Activated CD4-positive, alpha-beta memory T cell treated with anti-CD3 and anti-CD28 coated beads for 36 hours (primary cell): ENCODE results near the gene DPYSL5. TPM values are rescaled to one million over a fixed set of nuclear protein-coding genes. Genes with fewer than 3 reads are reported as not detected.
"Not testable (repeated sequence)": the region's sequence is repeated elsewhere in the genome, so short reads cannot be mapped to it uniquely, and the experiment has no call there.

Experiments
- CTCF ChIA-PET: fragments of 350-600 bp; sonication (Branson Sonifier 250); formaldehyde crosslinking; loops from one replicate; lab custom pipeline; 2021; ENCODE audit warnings: antibody characterized with exemption, inconsistent platforms; lab: Charles Lee
- POLR2A ChIA-PET: fragments of 350-600 bp; sonication (Branson Sonifier 250); formaldehyde crosslinking; loops from one replicate; lab custom pipeline; 2021; ENCODE audit warnings: antibody characterized with exemption; lab: Charles Lee
- DNase-seq: peaks from one replicate; pipeline ENCODE4 v3.0.0-alpha.2; 2020
- H3K27ac Mint-ChIP-seq: one replicate; pipeline ENCODE4 v1.8.0; 2021; ENCODE audit warnings: mixed read lengths
- H3K27me3 Mint-ChIP-seq: one replicate; pipeline ENCODE4 v1.8.0; 2021; ENCODE audit warnings: mixed read lengths
- H3K36me3 Mint-ChIP-seq: one replicate; pipeline ENCODE4 v1.8.0; 2021; ENCODE audit warnings: mixed read lengths
- H3K4me1 Mint-ChIP-seq: one replicate; pipeline ENCODE4 v1.8.0; 2021; ENCODE audit warnings: low read depth, mixed read lengths
- H3K4me3 Mint-ChIP-seq: one replicate; pipeline ENCODE4 v1.8.0; 2021; ENCODE audit warnings: mild to moderate bottlenecking, mixed read lengths
- H3K9me3 Mint-ChIP-seq: one replicate; pipeline ENCODE4 v1.8.0; 2021; ENCODE audit warnings: mixed read lengths
- intact Hi-C: fragments of 100-400 bp; cut with micrococcal nuclease; formaldehyde crosslinking; loops from one replicate; pipeline ENCODE4 v1.15.1; 2023
- total RNA-seq, 2 experiments: library from RNA; stranded (reverse); gene quantifications; one replicate each; pipeline ENCODE4 v1.2.3, GENCODE V29; 2021

Gene DPYSL5
- total RNA-seq, 2 experiments from 2014 or later = not detected

DNA sequence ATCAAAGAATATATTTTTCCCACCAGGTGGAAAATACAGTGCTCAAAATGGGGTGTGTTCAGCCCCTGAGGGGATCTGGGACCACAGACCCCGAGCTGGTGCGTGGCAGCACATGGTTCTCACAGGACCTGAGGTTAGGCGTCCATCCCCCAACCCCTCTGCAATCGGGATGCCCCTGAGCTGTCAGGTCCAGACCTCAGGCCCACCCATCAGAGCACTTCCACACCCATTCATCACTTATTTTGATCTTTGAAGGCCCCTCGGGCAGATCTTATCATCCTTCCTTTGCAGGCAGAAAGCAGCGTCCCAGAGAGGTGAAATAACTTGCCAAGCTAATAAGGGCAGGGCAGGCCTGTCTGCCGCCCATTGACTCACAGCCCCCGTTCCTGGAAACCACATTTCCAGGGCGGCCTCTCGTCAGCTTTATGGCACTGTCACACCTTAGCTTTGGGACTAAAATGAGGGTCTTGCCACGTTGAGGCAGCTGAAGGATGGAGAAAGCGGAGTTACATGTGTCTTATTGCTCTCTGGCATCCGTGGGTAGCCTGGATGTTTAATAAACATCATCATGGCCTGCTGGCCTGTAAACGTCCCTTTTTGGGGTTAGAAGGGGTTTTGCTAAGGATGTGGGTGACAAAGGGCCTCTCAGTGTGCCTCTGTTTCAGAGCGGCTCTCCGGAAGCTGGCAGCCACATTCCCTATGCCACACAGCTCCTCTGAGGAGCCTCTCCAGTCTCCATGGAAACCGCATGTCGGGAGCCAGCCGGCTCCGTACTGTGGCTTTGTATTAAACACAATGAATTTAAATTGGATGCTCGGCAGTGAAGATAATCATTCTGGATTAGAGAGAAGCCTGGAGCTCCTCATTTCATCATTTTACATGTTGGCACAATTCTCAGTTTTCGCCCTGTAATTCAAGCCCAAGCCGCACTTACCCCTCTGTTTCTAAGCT is 64.3 kb downstream of the DPYSL5 start:
- Mint-ChIP-seq H3K4me3 (no peak overlapping the region), H3K27ac (no peak overlapping the region), H3K4me1 (no peaks in the 10 kb centered on the region), H3K9me3 (no peaks in the 10 kb centered on the region), H3K27me3 (peaks cover 20% of the 10 kb centered on the region), H3K36me3 (no peaks in the 10 kb centered on the region)
- ChIA-PET CTCF (interaction anchor here (0.8 to 1.8 kb wide), 2 partner anchors 10 to 66 kb away, joined by 4 to 5 read pairs; no protein-coding TSS in a partner anchor), POLR2A (no interaction called here)
- intact Hi-C loops = no loop called here
- DNase-seq = no peak

DNA sequence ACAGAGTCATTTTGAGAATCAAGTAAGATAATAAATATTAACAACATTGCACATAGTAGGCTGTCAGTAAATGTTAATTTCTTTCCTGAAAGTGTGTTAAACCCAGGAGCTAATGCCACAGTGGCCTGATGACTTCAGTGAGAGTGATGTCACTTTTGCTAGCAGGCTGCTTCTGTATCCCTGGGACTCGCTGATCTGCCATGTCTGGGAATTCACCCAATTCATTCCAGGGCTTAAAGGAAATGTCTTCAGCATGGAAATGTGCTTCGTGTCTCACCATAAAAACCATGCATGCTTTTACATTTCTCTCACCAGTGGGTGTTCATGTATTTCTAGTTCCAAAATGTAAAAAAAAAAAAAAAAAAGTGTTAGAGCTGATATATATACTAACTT is 65.7 kb downstream of the DPYSL5 start:
- no peaks in the 10 kb centered on the region for H3K36me3 Mint-ChIP-seq
- intact Hi-C loops = no loop called here

DNA sequence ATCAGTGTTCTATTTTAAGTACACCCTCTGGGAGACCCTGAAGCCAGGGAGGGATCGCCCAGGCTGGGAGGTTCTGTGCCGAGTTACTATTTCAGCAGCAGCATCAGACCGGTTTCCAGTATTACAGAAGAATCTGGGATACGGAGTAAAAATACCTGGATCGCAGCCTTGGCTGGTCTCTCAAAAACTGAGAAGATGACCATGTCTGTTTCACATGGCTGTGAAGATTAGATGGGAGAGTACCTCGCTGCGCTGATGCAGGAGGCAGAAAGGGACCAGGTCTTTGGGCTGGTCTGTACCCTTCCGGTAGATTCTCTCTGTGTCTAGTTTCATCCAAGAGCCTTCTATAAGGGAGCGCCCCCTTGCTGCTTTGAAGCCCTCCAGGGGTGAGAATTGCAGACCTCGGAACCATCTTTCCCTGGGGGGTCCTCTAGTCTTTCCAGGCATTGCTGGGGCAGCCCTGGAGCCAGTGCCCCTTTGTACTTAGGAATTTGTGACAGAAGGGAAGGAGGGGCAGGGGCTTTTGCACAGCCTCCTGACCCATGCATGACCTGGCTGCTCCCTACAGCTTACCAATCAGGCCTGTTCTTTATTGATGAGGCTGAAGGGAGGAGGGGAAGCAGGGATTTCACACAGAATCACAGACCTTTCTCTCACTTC is 66.2 kb downstream of the DPYSL5 start:
- POLR2A ChIA-PET = no interaction called here
- DNase-seq = no peak

More for the DNA sequence above, 65.7 kb downstream of the DPYSL5 start:
- Mint-ChIP-seq H3K4me3 (no peak overlapping the region), H3K4me1 (no peaks in the 10 kb centered on the region), H3K9me3 (no peaks in the 10 kb centered on the region), H3K27ac (no peak overlapping the region), H3K27me3 (peaks cover 15% of the 10 kb centered on the region)
- ChIA-PET CTCF (no interaction called here), POLR2A (no interaction called here)
- no peak for DNase-seq

DNA sequence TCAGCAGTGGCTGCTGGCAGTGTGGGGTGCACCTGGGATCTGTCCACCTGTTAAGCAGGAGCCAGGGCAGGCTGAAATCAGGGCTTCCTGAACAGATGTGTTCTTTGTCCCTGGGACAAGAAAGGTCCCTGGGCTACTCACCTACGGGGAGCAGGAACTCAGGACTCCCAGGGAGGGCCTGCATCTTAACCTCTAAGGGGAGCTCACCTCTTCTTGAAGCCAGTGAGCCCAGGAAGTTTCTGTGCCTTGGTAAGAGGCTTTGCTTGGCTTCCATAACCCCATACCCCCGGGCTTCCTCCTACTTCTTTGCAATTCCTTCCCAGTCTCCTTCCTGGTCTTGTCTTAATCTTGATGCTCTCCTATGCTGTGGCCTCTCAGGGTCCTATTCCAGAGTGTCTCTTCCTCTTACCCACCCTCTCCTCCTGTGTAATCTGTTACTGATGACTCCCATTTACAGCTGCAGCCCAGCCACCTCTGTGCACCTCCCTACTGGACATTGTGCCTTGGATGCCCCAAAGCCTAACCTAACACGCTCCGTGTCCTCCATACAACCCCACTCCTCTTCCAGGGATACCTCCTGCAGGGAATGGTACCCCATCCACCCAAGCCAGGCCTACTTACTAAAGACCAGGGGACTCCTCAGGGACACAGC is 66.9 kb downstream of the DPYSL5 start:
- Mint-ChIP-seq H3K36me3 (no peaks in the 10 kb centered on the region), H3K27ac (no peak overlapping the region), H3K4me3 (no peak overlapping the region), H3K4me1 (no peaks in the 10 kb centered on the region), H3K9me3 (no peaks in the 10 kb centered on the region), H3K27me3 (peaks cover 12% of the 10 kb centered on the region)
- intact Hi-C loops = no loop called here
- ChIA-PET POLR2A (no interaction called here), CTCF (no interaction called here)
- DNase-seq = no peak

More for the DNA sequence above, 66.2 kb downstream of the DPYSL5 start:
- peaks cover 15% of the 10 kb centered on the region for H3K27me3 Mint-ChIP-seq
- H3K4me1 Mint-ChIP-seq = no peaks in the 10 kb centered on the region
- H3K36me3 Mint-ChIP-seq = no peaks in the 10 kb centered on the region
- intact Hi-C loops = no loop called here
- H3K9me3 Mint-ChIP-seq = no peaks in the 10 kb centered on the region
- CTCF ChIA-PET = no interaction called here
- no peak overlapping the region for H3K4me3 Mint-ChIP-seq
- no peak overlapping the region for H3K27ac Mint-ChIP-seq

DNA sequence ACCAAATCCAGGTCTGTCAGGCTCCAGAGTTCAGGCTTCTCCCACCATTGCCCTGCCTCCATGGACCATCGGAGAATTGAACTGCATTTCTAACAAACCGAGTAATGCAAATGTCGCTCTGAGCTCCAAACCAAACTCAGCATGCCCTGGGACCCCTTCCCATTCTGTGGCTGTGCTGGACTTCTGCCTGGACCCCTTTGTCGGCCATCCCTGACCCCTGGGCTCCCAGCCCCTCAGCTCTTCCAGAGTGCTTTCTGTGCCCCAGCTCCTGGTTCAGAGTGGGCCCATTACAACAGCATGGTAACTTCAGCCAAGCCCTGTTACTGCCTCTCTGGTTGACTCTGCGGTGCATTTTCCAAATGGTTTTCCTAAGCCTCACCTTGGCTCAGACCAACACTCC is 67.4 kb downstream of the DPYSL5 start:
- Mint-ChIP-seq H3K9me3 (no peaks in the 10 kb centered on the region), H3K27me3 (peaks cover 9% of the 10 kb centered on the region), H3K4me1 (no peaks in the 10 kb centered on the region), H3K27ac (no peak overlapping the region), H3K4me3 (no peak overlapping the region), H3K36me3 (no peaks in the 10 kb centered on the region)
- ChIA-PET CTCF (no interaction called here), POLR2A (no interaction called here)
- DNase-seq = no peak
- intact Hi-C loops = no loop called here

DNA sequence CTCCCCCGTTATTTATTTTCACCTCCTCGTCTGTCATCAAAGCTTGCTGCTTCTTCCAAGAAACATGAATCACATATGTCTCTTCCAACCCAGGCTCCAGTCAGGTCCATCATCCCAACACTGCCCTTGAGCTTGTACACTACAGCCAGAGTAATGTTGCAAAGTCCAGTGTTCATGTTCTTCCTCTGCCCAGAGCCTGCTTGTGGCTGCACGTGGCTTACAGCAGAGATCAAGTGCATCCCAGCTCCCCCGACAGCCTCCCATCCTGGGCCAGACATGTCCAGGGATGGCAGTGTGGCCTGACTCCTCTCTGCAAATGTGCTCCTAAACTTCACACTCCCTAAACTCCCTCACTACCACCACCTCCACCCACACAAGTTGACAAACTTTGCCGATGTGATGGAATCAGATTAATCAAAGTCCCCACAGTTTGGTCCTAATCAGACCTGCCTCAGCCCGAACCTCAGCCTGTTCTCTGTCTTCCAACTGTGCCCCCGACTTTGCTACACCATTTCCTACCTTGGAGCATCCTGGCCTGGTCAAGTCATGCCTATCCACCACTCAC is 68.3 kb downstream of the DPYSL5 start:
- no peak overlapping the region for H3K4me3 Mint-ChIP-seq
- intact Hi-C loops = no loop called here
- H3K27me3 Mint-ChIP-seq = peaks cover 7% of the 10 kb centered on the region
- no peak for DNase-seq
- ChIA-PET CTCF (interaction anchor here (2.1 kb wide), 1 partner anchor 70 kb away, joined by 9 read pairs; no protein-coding TSS in a partner anchor), POLR2A (no interaction called here)
- H3K4me1 Mint-ChIP-seq = no peaks in the 10 kb centered on the region
- no peaks in the 10 kb centered on the region for H3K9me3 Mint-ChIP-seq
- no peak overlapping the region for H3K27ac Mint-ChIP-seq
- H3K36me3 Mint-ChIP-seq = no peaks in the 10 kb centered on the region

DNA sequence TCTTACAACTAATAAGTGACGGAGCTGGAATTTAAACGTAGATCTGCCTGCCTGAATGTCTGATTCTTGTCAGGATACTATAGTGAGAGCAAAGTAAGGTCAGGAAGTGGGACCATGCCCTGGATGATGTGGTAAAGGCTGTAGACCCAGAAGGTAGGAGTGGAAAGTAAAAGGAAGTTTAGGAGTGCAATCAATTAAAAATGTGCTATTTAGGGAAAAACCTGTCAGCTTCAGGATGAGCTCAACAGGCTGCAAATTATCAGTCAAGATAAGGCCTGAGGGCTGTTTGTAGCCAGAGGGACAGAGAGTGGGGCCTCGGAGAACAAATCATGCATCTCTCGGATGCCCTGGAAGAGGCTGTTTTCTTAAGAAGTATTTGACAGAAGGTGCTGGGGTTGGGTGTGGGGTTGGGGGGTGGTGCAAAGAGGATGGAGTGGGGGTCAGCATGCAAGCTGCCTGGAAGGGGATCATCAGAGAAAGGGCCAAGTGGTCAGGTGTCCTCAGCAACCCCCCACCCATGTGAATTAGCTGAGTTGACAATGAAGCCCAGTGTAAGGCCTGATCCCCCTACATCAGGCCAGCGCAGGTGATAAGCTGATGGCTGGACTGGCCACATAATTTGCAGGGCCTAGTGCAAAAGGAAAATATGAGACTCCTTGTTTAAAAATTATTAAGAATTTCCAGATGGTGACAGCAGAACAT is 69.4 kb downstream of the DPYSL5 start:
- POLR2A ChIA-PET = no interaction called here
- no peak overlapping the region for H3K4me3 Mint-ChIP-seq
- no peaks in the 10 kb centered on the region for H3K36me3 Mint-ChIP-seq
- CTCF ChIA-PET = interaction anchor here (2.1 kb wide), 1 partner anchor 71 kb away, joined by 9 read pairs; no protein-coding TSS in a partner anchor
- no peaks in the 10 kb centered on the region for H3K4me1 Mint-ChIP-seq
- no peaks in the 10 kb centered on the region for H3K9me3 Mint-ChIP-seq
- no peak overlapping the region for H3K27ac Mint-ChIP-seq
- peaks cover 8% of the 10 kb centered on the region for H3K27me3 Mint-ChIP-seq
- DNase-seq = no peak
- intact Hi-C loops = no loop called here

DNA sequence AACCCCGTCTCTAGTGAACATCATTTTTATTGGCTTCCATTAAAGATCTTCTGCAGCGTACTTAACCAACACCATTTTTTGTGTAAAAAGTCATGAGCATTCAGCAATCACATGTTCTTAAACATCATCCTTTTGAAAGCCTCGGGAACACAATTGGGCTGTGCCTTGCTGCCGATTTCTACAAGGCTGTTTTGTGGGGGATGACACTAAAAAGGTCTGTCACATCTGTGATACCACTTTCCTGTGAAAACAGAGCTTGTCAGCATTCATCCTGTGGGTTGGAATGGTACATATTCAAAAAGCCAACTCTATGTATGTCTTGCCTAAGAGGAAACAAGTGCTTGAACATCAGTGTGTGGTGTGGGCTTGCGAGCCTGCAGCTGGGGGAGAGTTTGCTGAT is 73.4 kb downstream of the DPYSL5 start:
- ChIA-PET CTCF (interaction anchor here (0.6 to 2.6 kb wide), 3 partner anchors 22 to 75 kb away, joined by 3 to 63 read pairs (median 13); no protein-coding TSS in a partner anchor), POLR2A (no interaction called here)
- peaks cover 8% of the 10 kb centered on the region for H3K4me1 Mint-ChIP-seq
- no peaks in the 10 kb centered on the region for H3K9me3 Mint-ChIP-seq
- H3K4me3 Mint-ChIP-seq = no peak overlapping the region
- H3K27ac Mint-ChIP-seq = no peak overlapping the region
- intact Hi-C loops = no loop called here
- H3K27me3 Mint-ChIP-seq = peaks cover 11% of the 10 kb centered on the region
- no peak for DNase-seq
- no peaks in the 10 kb centered on the region for H3K36me3 Mint-ChIP-seq

DNA sequence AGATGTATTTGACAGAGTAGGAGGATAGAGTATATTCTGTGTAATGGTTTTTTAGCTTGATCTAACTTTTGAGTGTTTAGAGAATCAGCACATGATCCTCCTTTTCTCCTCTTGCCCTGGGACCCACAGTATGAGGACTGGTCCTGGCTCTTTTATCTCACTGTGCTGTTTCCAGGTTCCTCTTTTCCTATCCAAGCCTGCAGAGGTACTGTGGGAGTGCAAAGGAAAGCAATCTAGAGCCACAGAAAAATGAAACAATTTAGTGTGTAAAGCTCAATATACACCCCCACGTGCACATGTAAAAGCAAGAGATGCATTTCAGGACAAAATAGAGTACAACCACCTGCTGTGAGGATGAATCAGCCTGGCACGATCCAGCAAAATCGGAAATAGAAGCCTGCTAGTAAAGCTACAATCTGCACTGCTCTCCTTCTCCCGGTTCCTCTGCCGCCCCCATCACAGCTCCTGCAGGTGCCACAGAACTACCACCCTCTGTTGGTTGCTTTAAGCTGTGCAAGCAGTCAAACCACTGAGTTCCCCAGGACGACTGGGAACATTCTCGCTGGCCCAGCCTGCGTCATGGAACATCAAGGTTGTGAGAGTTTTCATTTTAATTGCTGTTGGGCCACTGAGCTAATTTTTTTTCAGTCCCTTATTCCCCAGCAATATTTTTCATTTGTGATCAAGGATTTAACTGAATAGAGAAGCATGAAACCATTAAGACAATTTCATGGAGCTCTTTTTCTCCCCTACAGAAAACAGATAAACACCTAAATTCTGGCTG is 74.7 kb downstream of the DPYSL5 start:
- ChIA-PET CTCF (interaction anchor here (0.6 to 2.6 kb wide), 24 partner anchors 10 to 380 kb away, joined by 3 to 63 read pairs (median 4); no protein-coding TSS in a partner anchor), POLR2A (interaction anchor here (0.6 kb wide), 1 partner anchor 144 kb away, joined by 4 read pairs; no protein-coding TSS in a partner anchor)
- intact Hi-C loops = loop anchor here (2.0 kb wide), 1 partner anchor 76 kb away; no protein-coding TSS in a partner anchor
- no peaks in the 10 kb centered on the region for H3K9me3 Mint-ChIP-seq
- H3K27me3 Mint-ChIP-seq = peaks cover 11% of the 10 kb centered on the region
- peak; percentile 60 for DNase-seq
- peaks cover 8% of the 10 kb centered on the region for H3K4me1 Mint-ChIP-seq
- H3K4me3 Mint-ChIP-seq = no peak overlapping the region
- no peaks in the 10 kb centered on the region for H3K36me3 Mint-ChIP-seq
- H3K27ac Mint-ChIP-seq = no peak overlapping the region

DNA sequence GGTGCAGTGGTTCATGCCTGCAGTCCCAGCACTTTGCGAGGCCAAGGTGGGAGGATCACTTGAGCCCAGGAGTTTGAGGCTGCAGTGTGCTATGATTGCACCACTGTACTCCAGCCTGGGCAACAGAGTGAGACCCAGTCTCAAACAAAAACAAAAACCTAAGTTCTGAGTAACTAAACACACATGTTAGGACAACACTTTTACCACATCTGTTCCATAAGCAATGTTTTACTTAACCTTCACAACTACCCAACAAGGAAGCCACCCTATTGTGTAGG is 75.2 kb downstream of the DPYSL5 start:
- H3K9me3 Mint-ChIP-seq, H3K27ac Mint-ChIP-seq, H3K4me1 Mint-ChIP-seq, H3K4me3 Mint-ChIP-seq, DNase-seq, POLR2A ChIA-PET, H3K36me3 Mint-ChIP-seq: not testable (repeated sequence)
- H3K27me3 Mint-ChIP-seq = peaks cover 11% of the 10 kb centered on the region
- CTCF ChIA-PET = interaction anchor here (0.8 to 2.6 kb wide), 19 partner anchors 9 to 212 kb away, joined by 3 to 63 read pairs (median 5); no protein-coding TSS in a partner anchor
- intact Hi-C loops = loop anchor here (2.0 kb wide), 1 partner anchor 76 kb away; no protein-coding TSS in a partner anchor

DNA sequence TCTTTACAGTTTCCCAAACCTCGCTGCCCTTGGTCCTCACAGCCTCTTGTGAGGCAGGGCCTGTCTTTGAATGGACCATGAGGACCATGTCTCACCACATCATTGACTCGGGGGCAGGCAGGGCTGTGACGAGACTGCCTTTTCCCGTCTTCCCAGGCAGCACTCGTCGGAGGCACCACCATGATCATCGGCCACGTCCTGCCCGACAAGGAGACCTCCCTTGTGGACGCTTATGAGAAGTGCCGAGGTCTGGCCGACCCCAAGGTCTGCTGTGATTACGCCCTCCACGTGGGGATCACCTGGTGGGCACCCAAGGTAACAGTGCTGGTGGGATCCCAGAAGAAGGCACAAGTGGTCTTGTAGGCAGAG is 76.8 kb downstream of the DPYSL5 start:
- POLR2A ChIA-PET = no interaction called here

More for the DNA sequence above, 76.8 kb downstream of the DPYSL5 start:
- intact Hi-C loops = no loop called here
- CTCF ChIA-PET = no interaction called here
- Mint-ChIP-seq H3K27me3 (peaks cover 13% of the 10 kb centered on the region), H3K4me1 (peaks cover 8% of the 10 kb centered on the region), H3K9me3 (no peaks in the 10 kb centered on the region), H3K27ac (no peak overlapping the region), H3K36me3 (no peaks in the 10 kb centered on the region), H3K4me3 (no peak overlapping the region)
- DNase-seq = no peak
